ENCODE measurements around the gene RAB8B.

RAB8B gene

DNA sequence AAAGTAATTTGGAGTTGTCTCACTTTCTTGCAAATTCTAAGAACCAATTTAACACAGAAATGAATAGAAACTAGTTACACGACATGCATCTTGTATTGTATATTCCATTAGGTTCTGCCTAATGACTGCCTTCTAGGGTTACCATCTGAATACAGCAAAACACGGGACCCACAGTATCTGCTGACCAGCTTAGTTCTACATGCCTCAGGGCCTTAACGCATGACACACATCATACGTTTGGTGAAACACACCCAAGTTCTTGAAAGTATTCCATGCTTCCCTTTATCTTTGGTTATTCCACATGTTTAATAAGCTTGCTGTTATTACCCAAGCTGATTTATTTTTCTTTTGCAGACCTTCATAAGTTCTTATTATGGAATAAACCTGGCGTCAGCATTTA lies 115.9 kb downstream of the RAB8B start:
- in situ Hi-C loops (cut with MboI; ENCODE audit: low sequenced_read_pairs, unreplicated experiment) = no loop called here
- TF ChIP-seq, protein P1, sequence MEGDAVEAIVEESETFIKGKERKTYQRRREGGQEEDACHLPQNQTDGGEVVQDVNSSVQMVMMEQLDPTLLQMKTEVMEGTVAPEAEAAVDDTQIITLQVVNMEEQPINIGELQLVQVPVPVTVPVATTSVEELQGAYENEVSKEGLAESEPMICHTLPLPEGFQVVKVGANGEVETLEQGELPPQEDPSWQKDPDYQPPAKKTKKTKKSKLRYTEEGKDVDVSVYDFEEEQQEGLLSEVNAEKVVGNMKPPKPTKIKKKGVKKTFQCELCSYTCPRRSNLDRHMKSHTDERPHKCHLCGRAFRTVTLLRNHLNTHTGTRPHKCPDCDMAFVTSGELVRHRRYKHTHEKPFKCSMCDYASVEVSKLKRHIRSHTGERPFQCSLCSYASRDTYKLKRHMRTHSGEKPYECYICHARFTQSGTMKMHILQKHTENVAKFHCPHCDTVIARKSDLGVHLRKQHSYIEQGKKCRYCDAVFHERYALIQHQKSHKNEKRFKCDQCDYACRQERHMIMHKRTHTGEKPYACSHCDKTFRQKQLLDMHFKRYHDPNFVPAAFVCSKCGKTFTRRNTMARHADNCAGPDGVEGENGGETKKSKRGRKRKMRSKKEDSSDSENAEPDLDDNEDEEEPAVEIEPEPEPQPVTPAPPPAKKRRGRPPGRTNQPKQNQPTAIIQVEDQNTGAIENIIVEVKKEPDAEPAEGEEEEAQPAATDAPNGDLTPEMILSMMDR (IDR thresholded peaks at IDR 0.05; ENCODE audit: borderline replicate concordance, control extremely low read depth, extremely low read depth, insufficient read depth, missing control alignments) = no peak
- no peak for DNase-seq (ENCODE audit: low spot score)

DNA sequence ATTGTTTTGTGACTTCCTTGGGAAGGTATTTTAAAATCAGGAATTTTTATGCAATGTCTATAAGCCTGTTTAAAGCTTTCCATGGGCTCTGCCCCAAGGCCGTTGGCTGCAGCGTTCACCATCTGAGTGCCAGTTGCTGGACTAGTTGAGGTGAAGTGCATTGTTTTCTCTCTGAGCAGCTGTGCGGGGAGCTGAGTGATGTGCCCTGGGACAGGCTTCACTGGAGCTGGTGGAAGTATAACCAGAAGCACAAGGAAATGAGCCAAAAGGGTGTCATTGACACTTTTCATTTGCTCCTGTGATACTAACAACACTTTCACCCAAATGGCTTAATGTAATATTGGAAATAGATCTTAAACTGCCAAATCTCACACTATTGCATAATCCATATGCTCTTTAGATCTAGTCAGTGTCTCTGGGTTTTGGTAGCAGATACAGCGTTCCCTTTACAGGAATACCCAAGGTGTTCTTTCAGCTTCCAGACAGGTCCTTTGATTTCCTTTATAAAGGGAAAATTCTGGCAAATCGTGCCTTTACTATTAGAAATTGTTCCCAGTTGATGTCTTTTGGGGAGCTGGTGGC lies 117.2 kb downstream of the RAB8B start:
- in situ Hi-C loops (cut with MboI; ENCODE audit: low sequenced_read_pairs, unreplicated experiment) = no loop called here
- TF ChIP-seq, protein P1 (IDR thresholded peaks at IDR 0.05; ENCODE audit: borderline replicate concordance, control extremely low read depth, extremely low read depth, insufficient read depth, missing control alignments) = no peak
- no peak for DNase-seq (ENCODE audit: low spot score)

DNA sequence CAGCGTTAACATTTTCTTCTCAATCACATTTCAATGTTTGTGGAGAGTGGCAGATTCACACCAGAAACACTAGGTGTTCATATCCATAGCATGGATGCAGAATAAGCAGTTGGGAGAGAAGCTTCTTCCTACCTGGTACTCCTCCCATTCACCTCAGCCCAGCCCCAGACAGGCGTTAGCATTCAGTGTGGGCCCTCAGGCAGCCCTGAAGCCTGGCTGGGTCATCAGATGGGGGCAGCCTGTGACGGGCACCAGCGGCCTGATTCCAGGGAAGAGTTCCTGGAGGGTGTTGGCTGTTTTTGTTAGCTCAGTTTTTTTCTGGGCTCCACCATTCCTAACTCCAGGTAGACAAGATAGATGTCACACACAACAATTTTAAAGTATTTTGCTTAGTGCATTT lies 119.1 kb downstream of the RAB8B start:
- in situ Hi-C loops (cut with MboI; ENCODE audit: low sequenced_read_pairs, unreplicated experiment) = no loop called here
- TF ChIP-seq, protein P1 (IDR thresholded peaks at IDR 0.05; ENCODE audit: borderline replicate concordance, control extremely low read depth, extremely low read depth, insufficient read depth, missing control alignments) = no peak
- DNase-seq (ENCODE audit: low spot score) = no peak

DNA sequence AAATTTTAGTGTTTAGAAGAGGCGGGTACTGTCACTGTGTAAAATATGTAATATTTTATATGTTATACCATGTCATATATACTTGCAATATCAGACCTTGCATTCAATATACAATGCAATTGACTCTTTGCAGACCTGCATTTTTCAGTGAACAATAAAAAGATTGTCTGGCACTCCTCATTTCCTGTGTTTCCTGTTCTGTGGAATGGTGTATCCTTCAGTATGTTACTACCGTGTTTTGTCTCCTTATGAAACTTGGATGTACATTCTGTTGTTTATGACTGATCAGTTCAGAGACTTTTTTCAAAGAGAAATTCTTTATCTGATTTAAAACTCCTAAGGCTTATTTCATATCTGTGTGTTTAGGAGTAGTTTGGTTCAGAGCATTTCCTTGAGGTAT lies 119.5 kb downstream of the RAB8B start:
- no peak for DNase-seq (ENCODE audit: low spot score)
- TF ChIP-seq, protein P1 (IDR thresholded peaks at IDR 0.05; ENCODE audit: borderline replicate concordance, control extremely low read depth, extremely low read depth, insufficient read depth, missing control alignments) = no peak
- in situ Hi-C loops (cut with MboI; ENCODE audit: low sequenced_read_pairs, unreplicated experiment) = no loop called here

DNA sequence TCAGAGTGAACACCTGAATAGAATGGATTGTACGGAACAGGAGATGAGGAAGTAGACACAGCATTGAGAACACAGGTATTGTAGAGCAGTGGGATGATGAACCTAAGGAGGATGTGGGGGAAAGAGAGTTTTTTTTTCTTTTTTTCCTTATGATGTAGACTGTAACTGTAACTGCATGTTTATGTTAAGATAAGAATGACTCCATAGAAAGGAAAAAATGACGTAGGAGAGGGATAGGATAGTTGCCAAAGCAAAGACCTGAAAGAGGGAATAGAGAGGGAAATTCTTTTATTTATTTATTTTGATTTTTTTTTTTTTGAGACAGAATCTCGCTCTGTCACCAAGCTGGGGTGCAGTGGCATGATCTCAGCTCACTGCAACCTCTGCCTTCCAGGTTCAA lies 121.2 kb downstream of the RAB8B start:
- TF ChIP-seq, protein P1 (IDR thresholded peaks at IDR 0.05; ENCODE audit: borderline replicate concordance, control extremely low read depth, extremely low read depth, insufficient read depth, missing control alignments) = no peak
- DNase-seq (ENCODE audit: low spot score) = no peak
- in situ Hi-C loops (cut with MboI; ENCODE audit: low sequenced_read_pairs, unreplicated experiment) = no loop called here

DNA sequence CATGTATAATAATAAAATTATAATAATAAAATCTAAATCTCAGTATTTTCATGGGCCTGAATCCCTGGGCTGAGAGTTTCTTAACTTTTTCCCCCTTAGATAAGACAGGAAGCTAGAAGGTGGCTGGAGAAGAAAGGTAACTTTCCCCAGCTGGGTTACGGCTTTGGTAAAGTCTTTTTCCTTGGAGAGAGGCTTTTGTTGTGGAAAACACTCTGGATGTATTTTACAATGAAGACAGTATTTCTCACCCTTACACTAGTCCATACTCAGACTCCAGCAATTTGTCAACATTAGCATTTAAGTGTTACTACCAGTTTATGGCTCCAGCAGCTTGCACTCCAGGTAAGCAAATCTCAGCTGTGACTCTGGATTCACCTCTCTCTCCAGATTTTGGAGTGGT lies 122.9 kb downstream of the RAB8B start:
- in situ Hi-C loops (cut with MboI; ENCODE audit: low sequenced_read_pairs, unreplicated experiment) = no loop called here
- TF ChIP-seq, protein P1 (IDR thresholded peaks at IDR 0.05; ENCODE audit: borderline replicate concordance, control extremely low read depth, extremely low read depth, insufficient read depth, missing control alignments) = no peak
- DNase-seq (ENCODE audit: low spot score) = no peak

Measured in GM13976 (cell line).